IgD-negative memory B cell (primary cell): ENCODE data around the gene EPHA4. TPM values are rescaled to one million over a fixed set of nuclear protein-coding genes. Genes with fewer than 3 reads are reported as not detected.

Experiments
- H3K27ac Mint-ChIP-seq, 3 donors: one replicate each; pipeline ENCODE4 v1.8.0; 2020 to 2022; ENCODE audit warnings: mild to moderate bottlenecking in 3 of 3, mixed read lengths in 3 of 3, moderate library complexity in 1 of 3
- H3K27me3 Mint-ChIP-seq: one replicate; pipeline ENCODE4 v1.8.0; 2021; ENCODE audit warnings: mixed read lengths
- H3K36me3 Mint-ChIP-seq: one replicate; pipeline ENCODE4 v1.8.0; 2020; ENCODE audit warnings: mild to moderate bottlenecking, mixed read lengths
- H3K4me1 Mint-ChIP-seq, 3 donors: one replicate each; pipeline ENCODE4 v1.8.0; 2020 to 2022; ENCODE audit warnings: mixed read lengths in 3 of 3, mild to moderate bottlenecking in 1 of 3
- H3K4me3 Mint-ChIP-seq, 4 donors: one replicate each; pipeline ENCODE4 v1.8.0; 2020 to 2022; ENCODE audit warnings: mild to moderate bottlenecking in 4 of 4, mixed read lengths in 4 of 4, moderate library complexity in 3 of 4
- H3K9me3 Mint-ChIP-seq, 3 donors: one replicate each; pipeline ENCODE4 v1.8.0; 2020 to 2021; ENCODE audit warnings: mixed read lengths in 3 of 3, mild to moderate bottlenecking in 1 of 3
- polyA plus RNA-seq: library from polyadenylated mRNA; unstranded; fragments of 300-500 nt; fragmentation: Illumina TruSeq; gene quantifications from one replicate; pipeline ENCODE4 v1.2.3, GENCODE V29; 2021

Gene EPHA4
- polyA plus RNA-seq, 1 donor from 2014 or later = 29.3 TPM

- Mint-ChIP-seq H3K36me3 (peaks cover 2% of the 10 kb centered on the region), H3K9me3 (peaks cover 0 to 3% (median 0%) of the 10 kb centered on the region in 3 donors), H3K27me3 (peaks cover 4% of the 10 kb centered on the region), H3K27ac (no peak overlapping the region), H3K4me3 (no peak overlapping the region), H3K4me1 (no peaks in the 10 kb centered on the region)
These were observed 17.6 kb upstream of the EPHA4 start for GRCh38 chr2:221589696-221590095.

- Mint-ChIP-seq H3K9me3 (no peaks in the 10 kb centered on the region), H3K27ac (no peak overlapping the region), H3K27me3 (peaks cover 4% of the 10 kb centered on the region), H3K4me1 (no peaks in the 10 kb centered on the region), H3K4me3 (no peak overlapping the region), H3K36me3 (peaks cover 2% of the 10 kb centered on the region)
These were observed 16.3 kb upstream of the EPHA4 start for GRCh38 chr2:221588306-221588985.

- Mint-ChIP-seq H3K27ac (no peak overlapping the region), H3K27me3 (peaks cover 17% of the 10 kb centered on the region), H3K9me3 (no peaks in the 10 kb centered on the region), H3K4me1 (no peaks in the 10 kb centered on the region), H3K4me3 (no peak overlapping the region), H3K36me3 (no peaks in the 10 kb centered on the region)
These were observed 9.9 kb upstream of the EPHA4 start for GRCh38 chr2:221581986-221582385.

- Mint-ChIP-seq H3K9me3 (peaks cover 0 to 1% (median 0%) of the 10 kb centered on the region in 3 donors), H3K36me3 (no peaks in the 10 kb centered on the region), H3K4me3 (peak overlapping the region; percentile 93 to 96 (median 95)), H3K27ac (peak overlapping the region in 2 of 3 donors; percentile 74 to 89), H3K27me3 (peaks cover 30% of the 10 kb centered on the region), H3K4me1 (peaks cover 16 to 21% (median 20%) of the 10 kb centered on the region in 3 donors)
These were observed 2.1 kb upstream of the EPHA4 start for GRCh38 chr2:221574231-221574570.

- Mint-ChIP-seq H3K27ac (peak overlapping the region; percentile 69 to 89 (median 74)), H3K27me3 (peaks cover 33% of the 10 kb centered on the region), H3K4me1 (peaks cover 21 to 25% (median 22%) of the 10 kb centered on the region in 3 donors), H3K9me3 (peaks cover 0 to 1% (median 0%) of the 10 kb centered on the region in 3 donors), H3K36me3 (no peaks in the 10 kb centered on the region), H3K4me3 (peak overlapping the region; percentile 93 to 96 (median 95))
These were observed 1.5 kb upstream of the EPHA4 start for GRCh38 chr2:221573430-221574230.

GRCh38 chr2:221572821-221573429 lies 821 bp upstream of the EPHA4 start:
- no peaks in the 10 kb centered on the region for H3K36me3 Mint-ChIP-seq
- H3K9me3 Mint-ChIP-seq = peaks cover 0 to 1% (median 0%) of the 10 kb centered on the region in 3 donors
- H3K4me3 Mint-ChIP-seq = peak overlapping the region; percentile 81 to 99 (median 96)
- peaks cover 33% of the 10 kb centered on the region for H3K27me3 Mint-ChIP-seq
- H3K27ac Mint-ChIP-seq = peak overlapping the region in 2 of 3 donors; percentile 2 to 85
- peaks cover 28 to 32% (median 28%) of the 10 kb centered on the region in 3 donors for H3K4me1 Mint-ChIP-seq

- no peaks in the 10 kb centered on the region for H3K36me3 Mint-ChIP-seq
- peak overlapping the region; percentile 2 to 92 (median 89) for H3K27ac Mint-ChIP-seq
- H3K4me1 Mint-ChIP-seq = peaks cover 37 to 38% (median 37%) of the 10 kb centered on the region in 3 donors
- peak overlapping the region; percentile 81 to 99 (median 96) for H3K4me3 Mint-ChIP-seq
- H3K9me3 Mint-ChIP-seq = peaks cover 0 to 1% (median 0%) of the 10 kb centered on the region in 3 donors
- peaks cover 31% of the 10 kb centered on the region for H3K27me3 Mint-ChIP-seq
These were observed 419 bp downstream of the EPHA4 start for GRCh38 chr2:221571551-221572218.

- Mint-ChIP-seq H3K9me3 (peaks cover 0 to 1% (median 0%) of the 10 kb centered on the region in 3 donors), H3K4me1 (peaks cover 37 to 40% (median 39%) of the 10 kb centered on the region in 3 donors), H3K36me3 (no peaks in the 10 kb centered on the region), H3K4me3 (peak overlapping the region; percentile 81 to 99 (median 96)), H3K27me3 (peaks cover 28% of the 10 kb centered on the region), H3K27ac (peak overlapping the region; percentile 2 to 93 (median 92))
These were observed 1.0 kb downstream of the EPHA4 start for GRCh38 chr2:221571025-221571550.

- peak overlapping the region; percentile 81 to 99 (median 96) for H3K4me3 Mint-ChIP-seq
- peak overlapping the region; percentile 2 to 93 (median 92) for H3K27ac Mint-ChIP-seq
- H3K9me3 Mint-ChIP-seq = peaks cover 0 to 1% (median 0%) of the 10 kb centered on the region in 3 donors
- peaks cover 40 to 43% (median 42%) of the 10 kb centered on the region in 3 donors for H3K4me1 Mint-ChIP-seq
- no peaks in the 10 kb centered on the region for H3K36me3 Mint-ChIP-seq
- peaks cover 28% of the 10 kb centered on the region for H3K27me3 Mint-ChIP-seq
These were observed 1.7 kb downstream of the EPHA4 start for GRCh38 chr2:221570321-221570935.

- no peak overlapping the region for H3K27ac Mint-ChIP-seq
- no peaks in the 10 kb centered on the region for H3K36me3 Mint-ChIP-seq
- peak overlapping the region; percentile 81 to 99 (median 96) for H3K4me3 Mint-ChIP-seq
- peaks cover 42 to 43% (median 43%) of the 10 kb centered on the region in 3 donors for H3K4me1 Mint-ChIP-seq
- peaks cover 28% of the 10 kb centered on the region for H3K27me3 Mint-ChIP-seq
- peaks cover 0 to 1% (median 0%) of the 10 kb centered on the region in 3 donors for H3K9me3 Mint-ChIP-seq
These were observed 2.2 kb downstream of the EPHA4 start for GRCh38 chr2:221569871-221570270.

- peaks cover 37 to 44% (median 40%) of the 10 kb centered on the region in 3 donors for H3K4me1 Mint-ChIP-seq
- H3K27ac Mint-ChIP-seq = peak overlapping the region in 2 of 3 donors; percentile 50 to 81
- H3K36me3 Mint-ChIP-seq = no peaks in the 10 kb centered on the region
- peak overlapping the region in 3 of 4 donors; percentile 63 to 96 (median 81) for H3K4me3 Mint-ChIP-seq
- H3K27me3 Mint-ChIP-seq = peaks cover 23% of the 10 kb centered on the region
- H3K9me3 Mint-ChIP-seq = peaks cover 0 to 1% (median 0%) of the 10 kb centered on the region in 3 donors
These were observed 2.7 kb downstream of the EPHA4 start for GRCh38 chr2:221569425-221569845.

- H3K27me3 Mint-ChIP-seq = peaks cover 16% of the 10 kb centered on the region
- H3K36me3 Mint-ChIP-seq = peaks cover 2% of the 10 kb centered on the region
- H3K4me3 Mint-ChIP-seq = peak overlapping the region in 2 of 4 donors; percentile 39 to 81
- H3K27ac Mint-ChIP-seq = peak overlapping the region in 2 of 3 donors; percentile 13 to 37
- peaks cover 28 to 39% (median 36%) of the 10 kb centered on the region in 3 donors for H3K4me1 Mint-ChIP-seq
- peaks cover 0 to 1% (median 0%) of the 10 kb centered on the region in 3 donors for H3K9me3 Mint-ChIP-seq
These were observed 3.8 kb downstream of the EPHA4 start for GRCh38 chr2:221568299-221568698.

- peaks cover 2% of the 10 kb centered on the region for H3K36me3 Mint-ChIP-seq
- peak overlapping the region in 2 of 3 donors; percentile 37 to 41 for H3K27ac Mint-ChIP-seq
- peaks cover 16% of the 10 kb centered on the region for H3K27me3 Mint-ChIP-seq
- H3K4me1 Mint-ChIP-seq = peaks cover 33 to 41% (median 37%) of the 10 kb centered on the region in 3 donors
- peaks cover 0 to 1% (median 0%) of the 10 kb centered on the region in 3 donors for H3K9me3 Mint-ChIP-seq
- H3K4me3 Mint-ChIP-seq = peak overlapping the region in 1 of 4 donors; percentile 81
These were observed 4.3 kb downstream of the EPHA4 start for GRCh38 chr2:221567809-221568208.
